HG03520 (cell line): Measurements from ENCODE around the gene PYGB.
A peak's percentile ranks its signal among the peaks of the same experiment; 100 is the strongest.

Experiments used
- ATAC-seq: cut with Tn5 transposase; IDR thresholded peaks from one replicate; pipeline ENCODE4 v1.9.1; 2021; ENCODE audit warnings: mild to moderate bottlenecking, moderate library complexity; ENCODE audit not compliant: unreplicated experiment

The PYGB gene

DNA sequence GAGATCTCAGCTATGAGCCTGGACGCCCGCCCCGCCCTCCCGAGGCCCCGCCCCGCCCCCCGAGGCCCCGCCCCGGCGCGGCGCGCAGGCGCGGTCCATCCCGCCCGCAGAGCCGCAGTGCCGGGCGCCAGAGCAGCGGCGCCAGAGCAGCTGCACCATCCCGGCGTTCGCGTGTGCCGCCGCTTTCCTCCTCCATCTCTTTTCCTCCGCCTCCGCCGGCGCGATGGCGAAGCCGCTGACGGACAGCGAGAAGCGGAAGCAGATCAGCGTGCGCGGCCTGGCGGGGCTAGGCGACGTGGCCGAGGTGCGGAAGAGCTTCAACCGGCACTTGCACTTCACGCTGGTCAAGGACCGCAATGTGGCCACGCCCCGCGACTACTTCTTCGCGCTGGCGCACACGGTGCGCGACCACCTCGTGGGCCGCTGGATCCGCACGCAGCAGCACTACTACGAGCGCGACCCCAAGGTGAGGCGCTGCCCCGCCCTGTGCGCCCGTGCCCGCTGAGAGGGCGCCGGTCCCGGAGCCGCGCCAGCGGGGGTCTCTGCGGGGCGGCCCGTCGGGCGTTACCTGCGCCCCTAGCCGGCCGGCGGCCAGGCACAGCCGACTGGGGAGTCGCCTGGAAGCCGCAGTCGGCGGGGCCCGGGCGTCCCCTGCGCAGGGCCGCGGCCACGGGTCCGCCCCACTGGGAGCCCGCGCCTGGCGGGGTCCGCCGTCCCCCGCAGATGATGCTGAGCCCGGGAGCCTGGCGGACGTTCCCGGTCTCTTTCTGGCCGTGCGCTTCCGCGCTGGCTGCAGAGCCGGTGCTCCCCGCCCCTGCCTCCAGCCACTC lies at the start of gene PYGB:
TSS of gene PYGB (plus strand) at position 130 of the 830 bp plus-strand sequence. CDS start at position 224, 94 bp downstream.
- peak; percentile 57 for ATAC-seq

DNA sequence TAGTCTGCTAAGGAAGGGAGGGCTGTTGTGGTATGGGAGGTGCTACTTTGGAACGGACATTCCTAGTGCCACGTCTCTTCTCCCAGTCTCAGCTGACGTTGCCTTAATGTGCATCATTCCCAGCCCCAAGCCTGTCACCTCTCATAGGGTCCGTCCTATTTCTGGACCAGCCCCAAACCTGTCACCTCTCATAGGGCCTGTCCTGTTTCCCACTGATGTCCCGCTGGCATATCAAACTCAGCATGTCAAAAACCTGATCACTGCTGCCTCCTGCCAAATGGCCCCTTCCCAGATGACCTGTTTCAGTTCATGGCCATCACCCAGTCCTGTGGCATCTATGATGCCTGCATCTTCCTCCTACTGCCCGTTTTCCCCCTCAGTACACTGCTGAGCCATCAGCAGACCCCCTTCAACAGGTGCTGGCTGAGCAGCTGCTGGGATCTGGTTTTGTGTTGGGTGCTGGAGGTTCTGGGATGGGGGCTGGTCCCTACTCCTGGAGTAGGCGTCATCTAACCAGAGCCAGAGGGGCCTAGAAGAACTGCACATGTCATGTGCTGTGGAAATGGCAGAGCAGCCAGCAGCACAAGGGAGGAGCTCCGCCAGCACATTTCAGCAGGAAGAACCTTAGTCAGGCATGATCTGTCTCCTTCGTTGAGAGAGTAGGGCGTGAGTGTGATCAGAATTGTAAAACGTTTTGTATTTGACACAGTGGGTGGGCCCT lies 49.1 kb upstream of the PYGB start:
- no peak for ATAC-seq

- ATAC-seq: no peak
Observed at GRCh38 chr20:25199473-25200260, 48.2 kb upstream of the PYGB start.

DNA sequence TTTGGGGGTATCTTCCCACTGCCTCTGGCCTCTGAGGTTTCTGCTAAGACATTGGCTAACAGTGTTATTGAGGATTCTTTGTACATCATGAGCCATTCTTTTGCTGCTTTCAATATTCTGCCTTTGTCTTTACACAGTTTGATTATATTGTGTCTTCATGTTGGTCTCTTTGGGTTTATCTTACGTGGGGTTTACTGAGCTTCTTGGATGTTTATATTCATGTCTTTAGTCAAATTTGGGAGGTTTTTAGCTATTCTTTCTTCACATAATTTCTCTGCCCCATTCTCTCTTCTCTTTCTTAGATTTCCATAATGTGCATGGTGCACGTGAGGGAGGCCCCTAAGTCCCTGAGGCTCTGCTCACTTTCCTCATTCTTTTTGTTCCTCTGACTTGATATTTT lies 44.8 kb upstream of the PYGB start:
- ATAC-seq: no peak

DNA sequence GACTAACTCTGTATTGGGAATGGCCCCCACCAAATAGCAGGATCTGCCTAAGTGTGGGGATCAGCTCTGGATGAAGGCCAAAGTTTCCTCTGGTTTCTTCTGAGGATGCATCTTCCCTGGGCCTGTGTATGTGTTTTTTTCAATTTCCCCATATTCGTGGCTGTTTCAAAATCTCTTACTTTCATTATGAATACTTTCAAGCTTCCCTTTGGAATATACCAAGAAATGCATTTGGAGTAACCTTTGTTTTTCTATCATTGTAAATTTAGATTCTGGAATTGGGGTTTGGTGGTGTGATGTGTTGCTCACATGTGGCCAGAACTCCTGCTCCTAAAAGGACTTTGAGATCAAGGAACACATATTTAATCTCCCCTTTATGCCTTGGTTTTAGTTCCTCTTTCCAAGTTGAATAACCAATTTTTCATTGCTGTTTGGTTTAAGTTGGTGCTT lies 44.0 kb upstream of the PYGB start:
- ATAC-seq: no peak

GRCh38 chr20:25204550-25205276 lies 43.2 kb upstream of the PYGB start:
- no peak for ATAC-seq

GRCh38 chr20:25205277-25206062 lies 42.4 kb upstream of the PYGB start:
- no peak for ATAC-seq

DNA sequence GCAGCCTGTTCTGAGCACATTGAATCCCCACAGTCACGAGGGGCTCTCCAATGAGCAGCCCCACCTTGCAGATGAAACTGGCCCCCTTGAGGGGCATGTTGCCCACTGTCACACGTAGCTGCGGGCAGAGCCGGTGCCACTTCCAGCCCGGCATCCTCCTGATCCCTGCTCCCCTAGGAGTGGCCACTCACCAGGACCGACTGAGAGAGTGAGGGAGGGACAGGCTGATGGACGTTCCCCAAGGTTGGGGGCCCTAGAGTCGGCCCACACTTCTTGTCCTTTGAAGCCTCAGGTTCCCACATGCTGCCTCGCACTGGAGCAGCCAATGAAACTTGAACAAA lies 41.9 kb upstream of the PYGB start:
- ATAC-seq: no peak

DNA sequence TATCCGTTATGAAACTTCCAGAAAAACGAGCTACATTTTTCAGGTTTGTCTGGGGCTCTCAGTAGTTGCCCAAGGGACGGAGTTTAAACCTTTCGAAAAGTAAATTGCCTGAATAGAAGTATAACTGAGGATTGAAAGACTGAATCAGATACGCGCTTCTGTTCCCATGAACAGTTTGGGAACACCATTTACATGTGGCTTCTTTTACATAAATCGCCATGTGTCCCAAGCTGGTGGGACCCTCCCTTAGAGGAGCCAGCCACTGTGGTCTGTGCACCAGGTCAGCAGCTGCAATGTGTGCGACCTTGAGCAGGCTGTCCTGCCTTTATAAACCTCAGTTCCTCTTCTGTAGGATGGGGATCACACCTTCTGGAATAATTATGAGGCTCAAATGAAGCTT lies 41.3 kb upstream of the PYGB start:
- ATAC-seq: no peak

- no peak for ATAC-seq
Observed at GRCh38 chr20:25207149-25207959, 40.5 kb upstream of the PYGB start.

GRCh38 chr20:25207960-25208534 lies 39.8 kb upstream of the PYGB start:
- no peak for ATAC-seq

- ATAC-seq: no peak
Observed at GRCh38 chr20:25209400-25209799, 38.5 kb upstream of the PYGB start.

GRCh38 chr20:25209911-25210310 lies 38.0 kb upstream of the PYGB start:
- no peak for ATAC-seq

DNA sequence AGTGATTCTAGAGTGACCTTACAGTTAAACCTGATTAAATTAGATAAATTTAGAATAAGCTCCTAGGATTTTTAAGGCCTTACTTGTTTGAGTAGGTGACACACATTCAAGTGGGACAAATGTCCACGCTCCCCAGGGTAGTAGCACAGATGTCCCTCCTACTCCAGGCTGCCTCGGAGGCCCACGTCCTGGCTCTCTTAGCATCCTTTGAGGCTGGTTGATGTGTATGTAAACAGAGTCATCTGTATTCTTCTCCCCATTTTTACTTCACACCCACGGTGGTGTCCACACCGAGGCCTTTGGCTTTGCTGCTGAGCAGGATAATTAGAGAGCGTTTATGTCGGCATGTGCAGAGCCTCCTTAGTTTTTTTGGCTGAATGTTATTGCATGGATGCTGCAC lies 36.6 kb upstream of the PYGB start:
- ATAC-seq: no peak

DNA sequence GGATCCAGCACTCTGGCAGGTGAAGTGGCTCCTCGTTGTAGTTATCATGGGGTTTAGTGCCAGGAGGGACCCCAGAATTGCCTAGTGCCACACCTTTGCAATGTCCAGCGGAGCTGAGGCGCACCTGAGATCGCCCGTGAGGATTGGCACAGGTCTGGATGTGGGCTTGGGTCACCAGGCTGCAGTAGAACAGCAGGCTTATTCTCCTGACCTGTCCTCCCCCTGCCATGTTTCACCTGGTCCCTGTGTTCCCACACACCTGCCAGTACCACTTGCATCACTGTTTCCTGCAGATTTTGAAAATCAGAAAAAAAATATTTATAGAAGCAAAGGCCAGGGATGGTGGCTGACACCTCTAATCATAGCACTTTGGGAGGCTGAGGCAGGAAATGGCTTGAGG lies 35.6 kb upstream of the PYGB start:
- ATAC-seq: no peak

- no peak for ATAC-seq
Observed at GRCh38 chr20:25213566-25214425, 34.1 kb upstream of the PYGB start.

DNA sequence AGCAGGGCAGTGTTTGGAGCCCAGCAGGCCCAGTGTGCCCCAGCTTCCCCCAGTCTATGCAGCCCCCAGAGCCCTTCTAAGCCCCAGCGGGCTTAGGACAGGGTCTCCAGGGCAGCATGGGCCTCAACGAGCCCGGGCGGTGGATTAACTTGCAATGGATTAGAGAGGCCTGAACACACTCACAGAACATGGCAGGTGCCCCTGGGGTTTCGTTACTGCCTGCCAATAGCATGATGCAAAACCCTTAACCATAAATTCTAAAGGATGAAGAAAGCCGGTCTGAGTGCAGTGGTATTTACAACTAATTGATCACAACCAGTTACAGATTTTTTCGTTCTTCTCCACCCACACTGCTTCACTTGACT lies 33.5 kb upstream of the PYGB start:
- no peak for ATAC-seq

DNA sequence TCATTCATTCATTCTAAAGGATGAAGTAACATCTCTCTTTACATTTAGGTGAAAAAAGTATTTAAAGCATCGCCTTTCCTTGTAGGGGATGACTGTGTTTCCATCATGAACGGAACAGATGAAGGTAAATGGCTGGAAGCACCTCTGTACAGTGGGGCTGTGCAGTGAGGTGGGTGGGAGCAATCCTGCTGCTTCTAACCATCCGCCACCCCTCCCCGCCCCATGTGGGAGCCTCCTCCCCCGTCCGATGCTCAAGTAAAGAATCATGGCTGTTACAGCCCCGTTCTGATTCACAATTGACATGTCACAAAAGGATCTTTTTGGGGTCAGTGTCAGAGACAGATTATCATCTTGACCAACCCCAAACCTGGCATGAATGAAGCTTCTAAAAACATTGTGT lies 33.1 kb upstream of the PYGB start:
- no peak for ATAC-seq
